Measurements from ENCODE around the gene PAQR3. TPM values are rescaled to one million over a fixed set of nuclear protein-coding genes. Genes with fewer than 3 reads are reported as not detected.

Gene PAQR3
- total RNA-seq, 4 donors from 2014 or later: 37.8 to 59.3 (median 42.8) TPM

DNA sequence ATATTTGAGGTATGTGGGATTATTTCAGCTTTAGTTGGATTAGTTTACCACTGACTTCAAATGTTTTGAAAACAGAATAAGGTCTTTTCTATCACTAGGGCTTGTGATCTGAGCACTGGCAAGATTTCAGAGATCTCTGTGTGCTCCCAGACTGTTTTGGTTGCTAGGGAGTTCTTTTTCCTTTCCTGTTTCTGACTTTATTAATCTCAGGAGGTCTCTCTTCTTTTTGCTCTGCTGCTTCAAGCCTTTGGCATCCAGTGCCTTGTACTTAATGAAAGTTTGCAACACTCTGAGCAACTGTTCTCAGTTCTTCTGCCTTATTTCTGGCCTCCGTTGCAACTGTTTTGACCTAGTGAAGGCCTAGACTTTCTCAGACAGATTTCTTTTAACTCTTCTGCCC, 32.1 kb upstream of the PAQR3 start:
- TF ChIP-seq EP300 (IDR thresholded peaks at IDR 0.05): no peak
- TF ChIP-seq POLR2AphosphoS5 (IDR thresholded peaks at IDR 0.05): peak in 1 of 2 donors; percentile 47
- no peaks in the 10 kb centered on the region for H3K36me3 ChIP-seq
- H3K27me3 ChIP-seq: no peaks in the 10 kb centered on the region
- no peak for DNase-seq (ENCODE audit: extremely low spot score)
- 35% methylated on average over 1 of the region's 1 CpG for WGBS
- peaks cover 4 to 47% (median 31%) of the 10 kb centered on the region in 4 donors for H3K4me1 ChIP-seq
- peak overlapping the region; percentile 6 to 42 (median 40) for H3K4me3 ChIP-seq
- H3K27ac ChIP-seq (replicated peaks in 1 of 4): peak overlapping the region; percentile 76 to 79 (median 77)
- no peaks in the 10 kb centered on the region for H3K9me3 ChIP-seq
- intact Hi-C loops (cut with DNase I): no loop called here

DNA sequence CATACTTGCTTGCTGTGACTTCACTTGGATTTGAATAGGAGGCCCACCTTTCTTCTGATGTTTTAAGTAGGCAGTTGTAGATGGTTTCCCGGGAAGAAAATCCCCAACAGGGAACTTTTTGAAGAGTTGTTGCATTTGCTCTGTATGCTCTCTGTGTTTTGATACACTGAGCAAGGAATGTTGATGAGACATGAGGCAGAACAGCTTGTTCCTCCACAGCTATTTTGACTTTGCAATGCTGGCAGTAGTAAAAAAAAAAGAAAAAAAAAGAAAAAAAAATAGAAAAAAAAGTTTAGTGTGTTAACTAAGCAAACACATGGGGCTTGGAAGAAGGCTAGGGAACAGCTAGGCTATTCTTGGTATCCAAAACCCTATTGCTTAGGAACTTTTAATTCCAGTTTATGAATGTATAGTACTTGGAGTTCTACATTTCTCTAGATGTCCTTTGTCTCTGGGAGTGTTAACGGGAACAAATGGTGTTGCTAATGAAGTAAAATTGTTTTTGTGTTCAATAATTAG, 23.4 kb upstream of the PAQR3 start:
- Histone ChIP-seq H3K36me3 (no peaks in the 10 kb centered on the region), H3K4me1 (peaks cover 0 to 47% (median 20%) of the 10 kb centered on the region in 4 donors), H3K4me3 (no peak overlapping the region), H3K9me3 (no peaks in the 10 kb centered on the region), H3K27me3 (no peaks in the 10 kb centered on the region), H3K27ac (replicated peaks in 1 of 4) (peak overlapping the region; percentile 74 to 81 (median 78))
- DNase-seq (ENCODE audit: extremely low spot score): no peak
- 67% methylated on average over 2 of the region's 2 CpGs for WGBS
- TF ChIP-seq, protein P1, sequence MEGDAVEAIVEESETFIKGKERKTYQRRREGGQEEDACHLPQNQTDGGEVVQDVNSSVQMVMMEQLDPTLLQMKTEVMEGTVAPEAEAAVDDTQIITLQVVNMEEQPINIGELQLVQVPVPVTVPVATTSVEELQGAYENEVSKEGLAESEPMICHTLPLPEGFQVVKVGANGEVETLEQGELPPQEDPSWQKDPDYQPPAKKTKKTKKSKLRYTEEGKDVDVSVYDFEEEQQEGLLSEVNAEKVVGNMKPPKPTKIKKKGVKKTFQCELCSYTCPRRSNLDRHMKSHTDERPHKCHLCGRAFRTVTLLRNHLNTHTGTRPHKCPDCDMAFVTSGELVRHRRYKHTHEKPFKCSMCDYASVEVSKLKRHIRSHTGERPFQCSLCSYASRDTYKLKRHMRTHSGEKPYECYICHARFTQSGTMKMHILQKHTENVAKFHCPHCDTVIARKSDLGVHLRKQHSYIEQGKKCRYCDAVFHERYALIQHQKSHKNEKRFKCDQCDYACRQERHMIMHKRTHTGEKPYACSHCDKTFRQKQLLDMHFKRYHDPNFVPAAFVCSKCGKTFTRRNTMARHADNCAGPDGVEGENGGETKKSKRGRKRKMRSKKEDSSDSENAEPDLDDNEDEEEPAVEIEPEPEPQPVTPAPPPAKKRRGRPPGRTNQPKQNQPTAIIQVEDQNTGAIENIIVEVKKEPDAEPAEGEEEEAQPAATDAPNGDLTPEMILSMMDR (IDR thresholded peaks at IDR 0.05): no peak
- TF ChIP-seq POLR2AphosphoS5 (IDR thresholded peaks at IDR 0.05) (peak in 1 of 2 donors; percentile 73), EP300 (IDR thresholded peaks at IDR 0.05) (peak; percentile 46)
- intact Hi-C loops (cut with DNase I): loop anchor here (10.0 kb wide), 1 partner anchor 72 kb away; no protein-coding TSS in a partner anchor

DNA sequence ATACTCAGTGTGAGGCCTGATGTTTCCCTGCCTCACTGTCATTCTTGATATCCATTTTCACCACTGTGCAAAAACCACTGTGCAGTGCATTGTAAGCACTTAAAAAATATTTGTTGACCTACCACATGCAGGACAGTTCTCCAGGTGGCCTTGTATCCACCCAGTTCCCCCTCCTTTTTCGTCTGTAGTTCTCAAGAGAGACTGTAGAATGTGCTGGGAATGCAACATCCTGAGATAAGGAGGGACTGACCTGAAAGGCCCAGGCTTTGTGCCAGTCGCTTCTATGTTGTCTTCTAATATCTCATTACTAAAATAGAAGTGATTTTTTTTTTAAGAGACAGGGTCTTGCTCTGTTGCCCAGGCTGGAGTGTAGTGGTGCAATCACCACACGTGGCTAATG, 21.7 kb upstream of the PAQR3 start:
- no peaks in the 10 kb centered on the region for H3K27me3 ChIP-seq
- TF ChIP-seq EP300 (IDR thresholded peaks at IDR 0.05): no peak
- TF ChIP-seq POLR2A (IDR thresholded peaks at IDR 0.05; ENCODE audit: low read depth): no peak
- TF ChIP-seq, protein P1 (IDR thresholded peaks at IDR 0.05): no peak
- no peak for TF ChIP-seq POLR2AphosphoS5 (IDR thresholded peaks at IDR 0.05)
- no peak overlapping the region for H3K4me3 ChIP-seq
- whole genome bisulfite sequencing: 89% methylated on average over 3 of the region's 3 CpGs
- H3K9me3 ChIP-seq: no peaks in the 10 kb centered on the region
- H3K36me3 ChIP-seq: no peaks in the 10 kb centered on the region
- peak overlapping the region in 1 of 4 donors; percentile 81 for H3K27ac ChIP-seq (replicated peaks in 1 of 4)
- peaks cover 0 to 47% (median 20%) of the 10 kb centered on the region in 4 donors for H3K4me1 ChIP-seq
- intact Hi-C loops (cut with DNase I): loop anchor here (10.0 kb wide), 1 partner anchor 74 kb away; no protein-coding TSS in a partner anchor
- DNase-seq (ENCODE audit: extremely low spot score): no peak

DNA sequence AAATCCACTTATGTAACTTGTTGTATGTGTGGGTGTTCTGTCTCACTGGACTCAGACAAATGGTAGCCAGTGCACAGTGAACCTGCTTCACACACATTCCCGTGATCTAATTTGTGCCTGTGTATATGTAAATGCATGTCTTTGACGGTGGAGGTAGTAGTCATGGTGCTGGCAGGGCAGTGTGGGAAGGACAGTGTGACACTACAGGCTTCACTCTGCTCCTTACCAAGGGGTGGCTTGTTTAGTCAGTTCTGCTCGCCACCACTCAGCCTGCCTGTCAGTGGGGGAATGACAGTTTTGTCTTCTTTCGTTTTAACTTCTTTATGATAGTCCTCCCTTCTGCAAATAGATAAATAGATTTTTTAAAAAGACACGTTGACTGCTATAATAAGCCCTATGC, 17.7 kb upstream of the PAQR3 start:
- TF ChIP-seq EP300 (IDR thresholded peaks at IDR 0.05) (no peak), POLR2A (IDR thresholded peaks at IDR 0.05; ENCODE audit: low read depth) (no peak)
- Histone ChIP-seq H3K4me1 (peaks cover 0 to 35% (median 21%) of the 10 kb centered on the region in 4 donors), H3K27ac (replicated peaks in 1 of 4) (no peak overlapping the region), H3K27me3 (no peaks in the 10 kb centered on the region), H3K9me3 (no peaks in the 10 kb centered on the region), H3K36me3 (no peaks in the 10 kb centered on the region), H3K4me3 (no peak overlapping the region)
- intact Hi-C loops (cut with DNase I): loop anchor here (10.0 kb wide), 3 partner anchors 628 to 1228 kb away; no protein-coding TSS in a partner anchor
- no peak for DNase-seq (ENCODE audit: extremely low spot score)
- WGBS: 94% methylated on average over 5 of the region's 5 CpGs

DNA sequence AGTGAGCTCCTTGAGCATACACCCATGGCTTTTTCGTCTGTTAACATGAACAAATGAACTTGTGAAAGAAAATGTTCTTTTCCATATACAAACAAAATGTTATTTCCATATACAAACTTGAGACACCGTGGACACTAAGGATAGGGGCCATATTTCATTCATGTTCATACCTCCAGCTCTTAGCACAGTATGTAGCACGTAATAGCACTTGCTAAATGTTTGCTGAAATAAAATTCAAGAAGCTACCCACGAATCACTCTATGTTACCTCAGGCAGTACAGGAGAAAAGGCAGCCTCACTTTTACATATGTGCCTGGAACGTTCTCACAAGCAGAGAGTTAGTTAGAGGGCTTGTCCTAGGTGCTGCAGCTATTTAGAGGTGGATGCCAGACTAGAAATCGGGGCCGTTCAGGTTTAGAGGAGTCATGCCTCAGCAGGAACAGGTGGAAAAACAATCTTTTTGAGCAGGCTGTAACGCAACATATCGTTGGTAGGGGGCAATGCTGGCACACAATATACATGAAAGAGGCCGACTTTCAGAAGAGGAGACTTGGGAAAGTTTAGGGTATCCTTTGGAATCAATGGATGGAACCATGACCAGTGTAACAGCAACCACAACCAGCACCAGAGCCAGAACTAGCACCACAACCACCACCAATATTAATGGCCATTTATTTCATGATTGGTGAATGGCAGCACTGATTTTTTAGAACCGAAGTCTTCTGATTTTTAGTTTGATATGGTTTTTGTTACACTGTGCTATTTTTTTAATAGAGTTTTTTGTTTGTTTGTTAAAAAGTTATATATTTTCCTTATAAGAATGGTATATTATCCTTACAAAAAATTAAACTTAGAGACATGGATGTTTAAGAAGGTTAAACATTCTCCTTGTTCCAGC, 14.8 kb upstream of the PAQR3 start:
- WGBS: 55% methylated on average over 11 of the region's 11 CpGs
- Histone ChIP-seq H3K4me1 (peaks cover 0 to 20% (median 13%) of the 10 kb centered on the region in 4 donors), H3K9me3 (no peaks in the 10 kb centered on the region), H3K27me3 (no peaks in the 10 kb centered on the region), H3K4me3 (no peak overlapping the region), H3K27ac (replicated peaks in 1 of 4) (peak overlapping the region; percentile 7 to 40 (median 26)), H3K36me3 (no peaks in the 10 kb centered on the region)
- TF ChIP-seq, protein P1 (IDR thresholded peaks at IDR 0.05): peak; percentile 34 to 52 (median 45)
- TF ChIP-seq POLR2A (IDR thresholded peaks at IDR 0.05; ENCODE audit: low read depth): no peak
- no peak for DNase-seq (ENCODE audit: extremely low spot score)
- intact Hi-C loops (cut with DNase I): loop anchor here (5.0 to 10.0 kb wide), 4 partner anchors 631 to 1258 kb away; no protein-coding TSS in a partner anchor
